NB4 (cell line): ENCODE results near the gene POTEJ.
"Not testable (repeated sequence)": the region's sequence is repeated elsewhere in the genome, so short reads cannot be mapped to it uniquely, and the experiment has no call there.

Source experiments
- TF ChIP-seq, protein P1 (sequence below): IDR thresholded peaks from one replicate; pipeline ENCODE4 v1.5.1; 2012; ENCODE audit warnings: low read depth, low read length
- TF ChIP-seq, protein P2 (sequence below): IDR thresholded peaks from 2 replicates; pipeline ENCODE4 v1.6.1; 2011; ENCODE audit warnings: low read depth, low read length

- TF ChIP-seq, protein P1, sequence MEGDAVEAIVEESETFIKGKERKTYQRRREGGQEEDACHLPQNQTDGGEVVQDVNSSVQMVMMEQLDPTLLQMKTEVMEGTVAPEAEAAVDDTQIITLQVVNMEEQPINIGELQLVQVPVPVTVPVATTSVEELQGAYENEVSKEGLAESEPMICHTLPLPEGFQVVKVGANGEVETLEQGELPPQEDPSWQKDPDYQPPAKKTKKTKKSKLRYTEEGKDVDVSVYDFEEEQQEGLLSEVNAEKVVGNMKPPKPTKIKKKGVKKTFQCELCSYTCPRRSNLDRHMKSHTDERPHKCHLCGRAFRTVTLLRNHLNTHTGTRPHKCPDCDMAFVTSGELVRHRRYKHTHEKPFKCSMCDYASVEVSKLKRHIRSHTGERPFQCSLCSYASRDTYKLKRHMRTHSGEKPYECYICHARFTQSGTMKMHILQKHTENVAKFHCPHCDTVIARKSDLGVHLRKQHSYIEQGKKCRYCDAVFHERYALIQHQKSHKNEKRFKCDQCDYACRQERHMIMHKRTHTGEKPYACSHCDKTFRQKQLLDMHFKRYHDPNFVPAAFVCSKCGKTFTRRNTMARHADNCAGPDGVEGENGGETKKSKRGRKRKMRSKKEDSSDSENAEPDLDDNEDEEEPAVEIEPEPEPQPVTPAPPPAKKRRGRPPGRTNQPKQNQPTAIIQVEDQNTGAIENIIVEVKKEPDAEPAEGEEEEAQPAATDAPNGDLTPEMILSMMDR: not testable (repeated sequence)
- TF ChIP-seq, protein P2, sequence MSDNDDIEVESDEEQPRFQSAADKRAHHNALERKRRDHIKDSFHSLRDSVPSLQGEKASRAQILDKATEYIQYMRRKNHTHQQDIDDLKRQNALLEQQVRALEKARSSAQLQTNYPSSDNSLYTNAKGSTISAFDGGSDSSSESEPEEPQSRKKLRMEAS: not testable (repeated sequence)
These were observed 22.4 kb upstream of the POTEJ start for GRCh38 chr2:130588688-130589458.
